HG03439 (cell line): ENCODE results near the gene ACOXL.

Experiments
- ATAC-seq: cut with Tn5 transposase; IDR thresholded peaks from one replicate; pipeline ENCODE4 v1.9.1; 2021; ENCODE audit warnings: mild to moderate bottlenecking, moderate library complexity; ENCODE audit not compliant: unreplicated experiment

Gene ACOXL

GRCh38 chr2:110872521-110872920, 140.1 kb downstream of the ACOXL start:
- no peak for ATAC-seq

- ATAC-seq: no peak
Observed at GRCh38 chr2:110873056-110873502, 140.7 kb downstream of the ACOXL start.

GRCh38 chr2:110873597-110874452, 141.5 kb downstream of the ACOXL start:
- no peak for ATAC-seq

- no peak for ATAC-seq
Observed at GRCh38 chr2:110874453-110875383, 142.3 kb downstream of the ACOXL start.

GRCh38 chr2:110875384-110875725, 143.0 kb downstream of the ACOXL start:
- ATAC-seq: no peak

GRCh38 chr2:110876167-110876999, 144.0 kb downstream of the ACOXL start:
- no peak for ATAC-seq

- ATAC-seq: no peak
Observed at GRCh38 chr2:110877031-110877827, 144.9 kb downstream of the ACOXL start.

GRCh38 chr2:110878150-110878549, 145.8 kb downstream of the ACOXL start:
- no peak for ATAC-seq

- ATAC-seq: no peak
Observed at GRCh38 chr2:110881908-110882307, 149.5 kb downstream of the ACOXL start.

GRCh38 chr2:110883406-110883805, 151.0 kb downstream of the ACOXL start:
- no peak for ATAC-seq

- no peak for ATAC-seq
Observed at GRCh38 chr2:110885256-110885655, 152.9 kb downstream of the ACOXL start.

- ATAC-seq: no peak
Observed at GRCh38 chr2:110886826-110887573, 154.6 kb downstream of the ACOXL start.

GRCh38 chr2:110888411-110888810, 156.0 kb downstream of the ACOXL start:
- ATAC-seq: no peak

GRCh38 chr2:110891626-110892025, 159.3 kb downstream of the ACOXL start:
- no peak for ATAC-seq

- ATAC-seq: no peak
Observed at GRCh38 chr2:110896226-110896625, 163.9 kb downstream of the ACOXL start.

GRCh38 chr2:110897966-110898365, 165.6 kb downstream of the ACOXL start:
- ATAC-seq: no peak

GRCh38 chr2:110900191-110900590, 167.8 kb downstream of the ACOXL start:
- ATAC-seq: no peak

- no peak for ATAC-seq
Observed at GRCh38 chr2:110903548-110903947, 171.2 kb downstream of the ACOXL start.

GRCh38 chr2:110904116-110904778, 171.9 kb downstream of the ACOXL start:
- no peak for ATAC-seq
